Loucy (cell line): ENCODE measurements around the gene SH3TC2.

Experiments used
- H2AFZ ChIP-seq: fragments of 200-600 bp; sonication (generic); 2 replicates; pipeline ENCODE4 v1.6.0; 2016; ENCODE audit warnings: antibody characterized with exemption, mild to moderate bottlenecking, low read length, moderate library complexity
- H3F3A ChIP-seq: fragments of 200-600 bp; 2 replicates; pipeline ENCODE4 v1.6.0; 2016; ENCODE audit warnings: antibody characterized with exemption, low read depth, mild to moderate bottlenecking
- H3K27me3 ChIP-seq: fragments of 200-600 bp; sonication (generic); 2 replicates; pipeline ENCODE4 v1.6.1; 2014; ENCODE audit warnings: low read length, mild to moderate bottlenecking; ENCODE audit not compliant: insufficient read depth, poor library complexity, severe bottlenecking
- H3K36me3 ChIP-seq: fragments of 200-600 bp; sonication (generic); 2 replicates; pipeline ENCODE4 v1.6.1; 2016; ENCODE audit warnings: low read length; ENCODE audit not compliant: insufficient read depth
- H3K4me1 ChIP-seq: fragments of 200-600 bp; sonication (generic); 2 replicates; pipeline ENCODE4 v1.5.1; 2014; ENCODE audit warnings: low read length, mild to moderate bottlenecking; ENCODE audit not compliant: insufficient read depth, poor library complexity, severe bottlenecking
- H3K4me2 ChIP-seq: fragments of 200-600 bp; sonication (generic); 2 replicates; pipeline ENCODE4 v1.6.0; 2014; ENCODE audit warnings: antibody characterized with exemption, low read length, low read depth, mild to moderate bottlenecking; ENCODE audit not compliant: poor library complexity, severe bottlenecking
- H3K4me3 ChIP-seq: fragments of 200-600 bp; sonication (generic); 2 replicates; pipeline ENCODE4 v1.5.1; 2014; ENCODE audit warnings: low read length, mild to moderate bottlenecking, mixed read lengths; ENCODE audit not compliant: poor library complexity, severe bottlenecking
- H3K79me2 ChIP-seq: fragments of 200-600 bp; sonication (generic); 2 replicates; pipeline ENCODE4 v1.6.1; 2014; ENCODE audit warnings: low read length; ENCODE audit not compliant: insufficient read depth
- H3K9ac ChIP-seq: fragments of 200-600 bp; sonication (generic); 2 replicates; pipeline ENCODE4 v1.6.0; 2014; ENCODE audit warnings: mild to moderate bottlenecking, low read depth, low read length, moderate library complexity; ENCODE audit not compliant: poor library complexity, severe bottlenecking
- H3K9me2 ChIP-seq: fragments of 200-600 bp; sonication (generic); replicated peaks from 2 replicates; pipeline ENCODE4 v1.6.1; 2016; ENCODE audit warnings: low read depth, low read length, mixed read lengths
- H3K9me3 ChIP-seq: fragments of 200-600 bp; sonication (generic); 2 replicates; pipeline ENCODE4 v1.6.1; 2014; ENCODE audit warnings: mild to moderate bottlenecking, antibody characterized with exemption, low read length, low read depth; ENCODE audit not compliant: insufficient read depth
- H4K20me1 ChIP-seq: fragments of 200-600 bp; sonication (generic); 2 replicates; pipeline ENCODE4 v1.6.0; 2014; ENCODE audit warnings: antibody characterized with exemption, low read length, mild to moderate bottlenecking; ENCODE audit not compliant: insufficient read depth, poor library complexity, severe bottlenecking
- CTCF ChIP-seq: fragments of 200-600 bp; sonication (generic); conservative IDR thresholded peaks from 2 replicates; pipeline ENCODE4 v1.5.1; 2014; ENCODE audit warnings: mild to moderate bottlenecking, antibody characterized with exemption, low read length
- EZH2phosphoT487 ChIP-seq: fragments of 200-600 bp; IDR thresholded peaks from 2 replicates; pipeline ENCODE4 v1.6.1; 2018; ENCODE audit warnings: antibody characterized with exemption, mild to moderate bottlenecking, moderate library complexity, borderline replicate concordance

The SH3TC2 gene

DNA sequence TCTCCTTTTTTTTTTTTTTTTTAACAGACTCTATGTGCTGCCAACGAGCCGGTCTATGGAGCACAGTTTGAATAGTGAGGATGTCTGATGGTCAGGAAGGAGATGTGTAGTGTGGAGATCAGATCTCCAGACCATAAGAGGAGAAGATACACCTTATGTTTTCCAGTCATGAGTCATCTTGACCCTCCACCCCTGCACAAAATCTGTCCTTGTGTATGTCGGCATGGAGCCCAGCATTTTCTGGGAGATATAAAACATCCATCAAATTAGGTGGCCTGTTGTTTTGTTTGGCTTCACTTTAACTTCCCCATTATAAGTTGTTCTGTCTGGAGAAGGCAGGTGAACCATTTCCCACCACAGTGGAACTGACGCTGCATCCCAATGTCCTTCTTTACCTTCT, 19.2 kb downstream of the SH3TC2 start:
- H3F3A ChIP-seq = no peaks in the 10 kb centered on the region
- H2AFZ ChIP-seq = no peak overlapping the region
- no peaks in the 10 kb centered on the region for H3K36me3 ChIP-seq
- H3K9me2 ChIP-seq = no peaks in the 10 kb centered on the region
- TF ChIP-seq EZH2phosphoT487 (no peak), CTCF (no peak)
- H3K9ac ChIP-seq = no peak overlapping the region
- H3K27me3 ChIP-seq = no peaks in the 10 kb centered on the region
- peaks cover 8% of the 10 kb centered on the region for H3K4me1 ChIP-seq
- no peaks in the 10 kb centered on the region for H3K9me3 ChIP-seq
- no peaks in the 10 kb centered on the region for H4K20me1 ChIP-seq
- no peak overlapping the region for H3K4me2 ChIP-seq
- H3K4me3 ChIP-seq = no peak overlapping the region
- H3K79me2 ChIP-seq = no peaks in the 10 kb centered on the region

- Histone ChIP-seq H3K4me2 (no peak overlapping the region), H2AFZ (no peak overlapping the region), H3K4me1 (peaks cover 16% of the 10 kb centered on the region), H3K9me3 (no peaks in the 10 kb centered on the region), H3K4me3 (no peak overlapping the region), H3K79me2 (no peaks in the 10 kb centered on the region), H3K36me3 (no peaks in the 10 kb centered on the region), H3K27me3 (no peaks in the 10 kb centered on the region), H4K20me1 (no peaks in the 10 kb centered on the region), H3F3A (no peaks in the 10 kb centered on the region), H3K9ac (no peak overlapping the region), H3K9me2 (no peaks in the 10 kb centered on the region)
- TF ChIP-seq CTCF (no peak), EZH2phosphoT487 (no peak)
These were observed 20.0 kb downstream of the SH3TC2 start for GRCh38 chr5:149042865-149043264.

DNA sequence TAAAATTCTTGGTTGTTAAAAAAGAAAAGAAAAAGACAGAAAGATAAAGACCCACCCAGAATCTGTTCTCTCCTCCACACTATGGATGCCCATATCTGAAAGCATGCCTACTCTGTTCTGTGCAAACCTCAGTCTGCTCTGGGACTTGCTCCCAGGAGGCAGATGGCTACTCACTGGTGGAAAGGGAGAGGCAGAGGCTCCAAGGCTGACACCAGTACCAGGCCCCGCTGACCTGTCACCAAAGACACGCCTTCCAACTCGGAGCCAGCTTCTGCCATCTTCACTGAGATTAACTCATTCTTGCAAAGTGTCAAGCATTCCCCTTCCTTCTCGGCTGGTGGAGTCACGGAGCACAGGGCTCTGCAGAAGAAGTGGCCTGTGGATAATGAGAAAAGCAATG, 21.6 kb downstream of the SH3TC2 start:
- TF ChIP-seq CTCF (no peak), EZH2phosphoT487 (no peak)
- Histone ChIP-seq H3K9me2 (no peaks in the 10 kb centered on the region), H3K27me3 (no peaks in the 10 kb centered on the region), H3F3A (no peaks in the 10 kb centered on the region), H3K4me1 (peaks cover 32% of the 10 kb centered on the region), H3K36me3 (no peaks in the 10 kb centered on the region), H3K4me3 (no peak overlapping the region), H4K20me1 (no peaks in the 10 kb centered on the region), H3K9me3 (no peaks in the 10 kb centered on the region), H3K79me2 (no peaks in the 10 kb centered on the region), H3K9ac (no peak overlapping the region), H2AFZ (no peak overlapping the region), H3K4me2 (no peak overlapping the region)
